GM15510 (cell line): ENCODE results near the gene MARK2.

ENCODE experiments used
- POLR2A ChIP-seq: IDR thresholded peaks from 3 replicates; pipeline ENCODE4 v1.6.1; 2011; ENCODE audit warnings: borderline replicate concordance; ENCODE audit not compliant: insufficient read length; ENCODE audit errors: extremely low read depth

Gene MARK2

GRCh38 chr11:63877658-63878241 is 38.8 kb downstream of the MARK2 start:
- TF ChIP-seq POLR2A = no peak

DNA sequence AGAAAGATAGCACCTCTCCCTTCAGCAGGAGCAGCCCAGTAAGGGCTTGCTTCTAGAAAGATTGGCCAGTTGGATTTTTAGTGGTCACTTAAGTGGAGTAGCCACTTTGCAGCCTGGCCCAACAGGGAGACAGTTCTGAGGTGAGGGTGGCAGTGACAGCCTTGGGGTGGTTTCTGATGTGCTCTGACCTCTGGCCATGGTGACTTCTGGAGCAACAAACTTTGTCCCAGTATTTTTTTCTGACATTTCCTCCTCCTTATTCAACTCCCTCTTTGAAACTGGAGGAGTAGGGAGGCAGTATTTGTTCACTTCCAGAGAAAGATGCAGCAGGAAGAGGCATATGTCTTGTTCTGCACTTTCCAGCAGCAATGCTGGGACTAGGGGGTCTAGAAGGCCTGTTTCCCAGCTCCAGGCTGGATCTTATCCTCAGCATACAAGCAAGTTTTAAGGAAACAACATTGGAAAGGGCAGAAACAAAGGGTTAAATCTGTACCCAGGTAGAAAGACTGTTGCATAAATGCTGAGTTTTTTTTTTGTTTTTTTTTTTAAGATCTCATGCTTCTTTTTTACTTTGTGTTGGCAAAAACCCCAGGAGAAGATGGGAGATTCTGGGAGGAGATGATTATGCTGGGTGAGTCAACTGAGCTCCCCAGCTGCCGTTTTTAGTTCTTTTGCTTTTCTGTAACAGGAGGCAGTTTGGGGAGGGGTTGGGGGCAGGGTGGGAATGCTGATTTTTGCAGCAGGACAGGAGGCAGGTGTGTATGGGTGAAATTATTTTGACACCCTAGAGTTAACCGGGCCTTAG is 40.9 kb downstream of the MARK2 start:
- no peak for TF ChIP-seq POLR2A

GRCh38 chr11:63880403-63880790 is 41.5 kb downstream of the MARK2 start:
- no peak for TF ChIP-seq POLR2A

DNA sequence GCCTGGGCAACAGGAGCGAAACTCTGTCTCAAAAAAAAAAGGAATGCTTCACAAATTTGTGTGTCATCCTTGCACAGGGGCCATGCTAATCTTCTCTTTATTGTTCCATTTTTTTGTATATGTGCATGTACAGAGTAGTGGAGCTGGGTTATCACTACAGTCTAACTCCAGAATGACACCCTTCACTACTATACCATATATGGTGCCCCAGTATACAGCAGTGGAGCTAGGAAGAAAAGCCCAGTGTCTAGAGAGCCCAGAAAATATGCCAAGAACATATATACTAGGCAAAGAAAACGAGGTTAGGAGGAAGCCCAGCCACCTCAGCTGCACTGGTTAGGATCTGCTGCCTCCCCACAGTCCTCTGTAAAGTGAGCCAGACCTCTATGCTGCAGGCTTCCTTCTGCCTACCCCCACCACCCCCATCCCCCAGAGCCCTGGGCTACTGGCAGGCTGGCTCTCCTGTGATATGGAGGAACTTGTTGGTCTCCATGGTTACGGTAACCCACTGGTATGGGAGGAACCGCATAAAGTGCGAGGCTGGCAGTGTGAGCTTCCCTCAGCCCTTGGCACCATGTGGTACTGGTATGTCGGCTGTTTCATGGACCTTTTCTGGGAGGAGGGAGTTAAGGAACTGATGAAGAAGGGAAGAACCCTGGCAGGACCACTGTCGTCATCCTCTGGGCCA is 43.8 kb downstream of the MARK2 start:
- no peak for TF ChIP-seq POLR2A

DNA sequence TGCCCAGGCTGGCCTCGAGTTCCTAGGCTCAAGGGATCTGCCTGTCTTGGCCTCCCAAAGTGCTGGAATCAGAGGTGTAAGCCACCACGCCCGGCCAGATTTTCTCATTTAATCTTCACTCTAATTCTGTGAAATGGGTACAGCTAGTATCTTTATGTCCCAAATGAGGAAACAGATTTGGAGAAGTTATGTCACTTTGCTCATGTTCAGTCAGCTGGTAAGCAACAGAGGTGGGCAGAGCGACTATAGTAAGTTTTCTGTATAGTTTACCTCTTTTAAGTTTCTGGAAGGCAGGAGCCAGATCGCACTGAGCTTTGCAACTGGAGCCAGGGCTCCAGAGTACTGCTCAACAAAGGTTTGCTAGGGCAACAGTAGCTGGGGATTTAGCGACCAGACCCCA is 44.9 kb downstream of the MARK2 start:
- no peak for TF ChIP-seq POLR2A

DNA sequence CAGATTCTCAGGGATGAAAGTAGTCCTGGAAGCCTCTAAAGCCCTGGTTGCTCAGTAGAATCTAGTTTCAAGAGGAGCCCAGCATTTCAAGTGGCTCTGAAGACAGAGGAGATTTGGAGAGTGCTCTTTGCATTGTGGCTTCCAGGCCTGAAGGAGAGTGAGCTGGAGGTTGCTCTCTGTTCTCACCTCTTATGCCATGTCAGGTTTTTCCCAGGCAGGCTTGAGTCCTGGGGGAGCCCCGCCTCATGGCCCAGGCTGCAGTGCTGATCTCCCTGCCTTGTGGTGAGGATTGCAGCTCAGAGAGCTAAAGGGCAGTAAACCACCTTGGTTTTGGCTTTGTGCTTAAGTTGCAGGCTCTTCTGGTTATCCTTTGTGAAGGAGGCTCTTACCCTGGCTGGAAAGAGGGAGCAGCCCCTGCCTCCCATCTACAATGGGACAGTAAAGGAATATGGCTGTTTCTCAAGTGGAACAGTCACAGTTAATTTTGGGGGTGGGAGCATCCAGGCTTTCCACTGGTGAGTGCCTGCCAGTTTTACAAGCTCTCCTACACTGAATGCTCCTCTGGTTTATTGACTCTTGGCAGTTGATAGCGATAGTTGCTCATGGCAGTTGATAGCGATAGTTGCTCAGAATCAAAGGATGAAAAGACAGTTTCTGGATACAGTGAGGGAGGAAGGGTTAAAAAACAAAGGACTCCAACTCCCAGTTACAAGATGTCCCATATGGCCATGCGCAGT is 45.5 kb downstream of the MARK2 start:
- TF ChIP-seq POLR2A = no peak

DNA sequence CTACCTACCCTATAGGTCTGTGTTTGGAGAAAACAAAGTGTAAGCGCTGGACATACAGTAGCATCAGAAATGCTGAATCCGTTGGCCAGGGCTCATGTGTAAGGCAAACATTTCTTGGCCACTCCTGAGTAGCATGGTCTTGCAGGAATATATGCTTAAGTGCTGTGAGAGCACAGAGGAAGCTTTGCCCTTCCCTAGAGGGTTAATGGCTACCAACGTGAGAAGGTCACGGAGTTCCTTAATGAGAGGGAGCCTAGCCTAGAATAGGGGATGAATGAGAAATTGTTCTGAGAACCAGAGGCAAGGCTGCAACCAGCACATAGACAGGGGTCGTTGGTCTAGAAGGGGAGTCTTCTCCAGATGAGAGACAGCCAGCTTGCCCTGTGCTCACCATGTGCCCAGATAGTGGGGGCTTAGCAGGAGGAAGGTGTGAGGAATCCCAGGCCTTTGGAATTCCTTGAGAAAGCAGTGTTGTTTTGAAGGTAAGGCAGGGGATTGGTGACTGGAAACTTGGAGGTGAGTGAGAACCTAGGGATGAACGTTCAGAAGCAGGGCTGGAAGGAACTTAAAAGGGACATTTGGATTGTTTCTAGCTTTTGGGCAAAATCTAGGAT is 48.6 kb downstream of the MARK2 start:
- no peak for TF ChIP-seq POLR2A

- no peak for TF ChIP-seq POLR2A
These were observed 49.5 kb downstream of the MARK2 start for GRCh38 chr11:63888170-63889086.

GRCh38 chr11:63889344-63889743 is 50.4 kb downstream of the MARK2 start:
- TF ChIP-seq POLR2A = no peak

- no peak for TF ChIP-seq POLR2A
These were observed 51.5 kb downstream of the MARK2 start for GRCh38 chr11:63890368-63890767.

GRCh38 chr11:63892228-63892627 is 53.3 kb downstream of the MARK2 start:
- TF ChIP-seq POLR2A = no peak

DNA sequence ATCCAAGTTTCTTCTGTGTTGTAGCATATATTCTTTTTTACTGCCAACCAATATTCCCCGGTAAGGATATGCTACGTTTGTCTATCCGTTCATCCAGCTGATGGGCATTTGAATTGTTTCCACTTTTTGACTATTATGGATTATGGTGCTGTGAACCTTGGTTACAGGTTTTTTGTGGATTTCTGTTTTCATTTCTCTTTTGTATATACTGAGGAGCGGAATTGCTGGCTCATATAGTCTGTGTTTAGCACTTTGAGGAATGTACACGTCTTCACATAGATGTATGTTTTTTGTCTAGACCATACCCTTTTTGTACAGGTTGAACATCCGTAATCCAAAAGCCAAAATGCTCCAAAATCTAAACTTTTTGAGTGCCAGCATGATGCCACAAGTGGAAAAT is 54.4 kb downstream of the MARK2 start:
- TF ChIP-seq POLR2A = no peak

DNA sequence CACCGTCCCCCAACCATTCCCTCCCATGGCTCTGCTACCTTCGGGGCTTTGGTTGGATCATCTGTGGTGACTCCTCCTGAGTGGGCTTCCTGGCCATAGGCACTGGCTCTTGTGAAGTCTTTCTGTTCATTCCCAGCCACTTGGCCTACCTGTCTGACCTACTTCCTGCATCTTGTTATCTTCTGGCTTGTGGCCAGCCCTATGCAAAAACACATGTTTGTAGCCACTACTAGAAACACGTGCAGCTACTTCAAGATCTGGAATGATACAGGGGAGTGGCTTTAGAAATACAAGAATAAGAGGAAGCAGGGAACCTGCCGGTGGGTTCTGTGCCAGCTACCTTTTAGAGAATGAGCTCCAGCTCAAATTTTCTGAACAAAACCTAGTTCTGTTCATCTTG is 57.2 kb downstream of the MARK2 start:
- no peak for TF ChIP-seq POLR2A
